GM19193 (cell line): ENCODE data around the gene PLEKHA8.

ENCODE experiments used
- POLR2A ChIP-seq: IDR thresholded peaks from 4 replicates; pipeline ENCODE4 v1.6.1; 2011; ENCODE audit not compliant: insufficient read depth, insufficient read length; ENCODE audit errors: extremely low read depth

Gene PLEKHA8

GRCh38 chr7:30091987-30092386, 63.8 kb downstream of the PLEKHA8 start:
- TF ChIP-seq POLR2A: no peak

- TF ChIP-seq POLR2A: no peak
Measured at GRCh38 chr7:30093420-30093952, 65.3 kb downstream of the PLEKHA8 start.

GRCh38 chr7:30102281-30102680, 74.1 kb downstream of the PLEKHA8 start:
- TF ChIP-seq POLR2A: no peak

GRCh38 chr7:30104157-30104556, 75.9 kb downstream of the PLEKHA8 start:
- no peak for TF ChIP-seq POLR2A

GRCh38 chr7:30112103-30112713, 84.0 kb downstream of the PLEKHA8 start:
- TF ChIP-seq POLR2A: no peak

GRCh38 chr7:30113144-30113543, 84.9 kb downstream of the PLEKHA8 start:
- no peak for TF ChIP-seq POLR2A

- no peak for TF ChIP-seq POLR2A
Measured at GRCh38 chr7:30114536-30115238, 86.5 kb downstream of the PLEKHA8 start.

- no peak for TF ChIP-seq POLR2A
Measured at GRCh38 chr7:30115709-30116297, 87.6 kb downstream of the PLEKHA8 start.

- TF ChIP-seq POLR2A: no peak
Measured at GRCh38 chr7:30116771-30117170, 88.6 kb downstream of the PLEKHA8 start.

- no peak for TF ChIP-seq POLR2A
Measured at GRCh38 chr7:30117896-30118295, 89.7 kb downstream of the PLEKHA8 start.

GRCh38 chr7:30119890-30120577, 91.8 kb downstream of the PLEKHA8 start:
- no peak for TF ChIP-seq POLR2A

- no peak for TF ChIP-seq POLR2A
Measured at GRCh38 chr7:30133736-30134610, 105.8 kb downstream of the PLEKHA8 start.

- no peak for TF ChIP-seq POLR2A
Measured at GRCh38 chr7:30134611-30135300, 106.5 kb downstream of the PLEKHA8 start, which contains the start of gene MTURN. Gene MTURN (plus strand): TSS chr7:30134986. CDS start chr7:30135137, 151 bp downstream.
